Loucy (cell line): Measurements from ENCODE around the gene EVI5.

ENCODE experiments used
- H2AFZ ChIP-seq: fragments of 200-600 bp; sonication (generic); 2 replicates; pipeline ENCODE4 v1.6.0; 2016; ENCODE audit warnings: antibody characterized with exemption, mild to moderate bottlenecking, low read length, moderate library complexity
- H3F3A ChIP-seq: fragments of 200-600 bp; 2 replicates; pipeline ENCODE4 v1.6.0; 2016; ENCODE audit warnings: antibody characterized with exemption, low read depth, mild to moderate bottlenecking
- H3K27me3 ChIP-seq: fragments of 200-600 bp; sonication (generic); 2 replicates; pipeline ENCODE4 v1.6.1; 2014; ENCODE audit warnings: low read length, mild to moderate bottlenecking; ENCODE audit not compliant: insufficient read depth, poor library complexity, severe bottlenecking
- H3K36me3 ChIP-seq: fragments of 200-600 bp; sonication (generic); 2 replicates; pipeline ENCODE4 v1.6.1; 2016; ENCODE audit warnings: low read length; ENCODE audit not compliant: insufficient read depth
- H3K4me1 ChIP-seq: fragments of 200-600 bp; sonication (generic); 2 replicates; pipeline ENCODE4 v1.5.1; 2014; ENCODE audit warnings: low read length, mild to moderate bottlenecking; ENCODE audit not compliant: insufficient read depth, poor library complexity, severe bottlenecking
- H3K4me2 ChIP-seq: fragments of 200-600 bp; sonication (generic); 2 replicates; pipeline ENCODE4 v1.6.0; 2014; ENCODE audit warnings: antibody characterized with exemption, low read length, low read depth, mild to moderate bottlenecking; ENCODE audit not compliant: poor library complexity, severe bottlenecking
- H3K4me3 ChIP-seq: fragments of 200-600 bp; sonication (generic); 2 replicates; pipeline ENCODE4 v1.5.1; 2014; ENCODE audit warnings: low read length, mild to moderate bottlenecking, mixed read lengths; ENCODE audit not compliant: poor library complexity, severe bottlenecking
- H3K79me2 ChIP-seq: fragments of 200-600 bp; sonication (generic); 2 replicates; pipeline ENCODE4 v1.6.1; 2014; ENCODE audit warnings: low read length; ENCODE audit not compliant: insufficient read depth
- H3K9ac ChIP-seq: fragments of 200-600 bp; sonication (generic); 2 replicates; pipeline ENCODE4 v1.6.0; 2014; ENCODE audit warnings: mild to moderate bottlenecking, low read depth, low read length, moderate library complexity; ENCODE audit not compliant: poor library complexity, severe bottlenecking
- H3K9me2 ChIP-seq: fragments of 200-600 bp; sonication (generic); replicated peaks from 2 replicates; pipeline ENCODE4 v1.6.1; 2016; ENCODE audit warnings: low read depth, low read length, mixed read lengths
- H3K9me3 ChIP-seq: fragments of 200-600 bp; sonication (generic); 2 replicates; pipeline ENCODE4 v1.6.1; 2014; ENCODE audit warnings: mild to moderate bottlenecking, antibody characterized with exemption, low read length, low read depth; ENCODE audit not compliant: insufficient read depth
- H4K20me1 ChIP-seq: fragments of 200-600 bp; sonication (generic); 2 replicates; pipeline ENCODE4 v1.6.0; 2014; ENCODE audit warnings: antibody characterized with exemption, low read length, mild to moderate bottlenecking; ENCODE audit not compliant: insufficient read depth, poor library complexity, severe bottlenecking
- CTCF ChIP-seq: fragments of 200-600 bp; sonication (generic); conservative IDR thresholded peaks from 2 replicates; pipeline ENCODE4 v1.5.1; 2014; ENCODE audit warnings: mild to moderate bottlenecking, antibody characterized with exemption, low read length
- EZH2phosphoT487 ChIP-seq: fragments of 200-600 bp; IDR thresholded peaks from 2 replicates; pipeline ENCODE4 v1.6.1; 2018; ENCODE audit warnings: antibody characterized with exemption, mild to moderate bottlenecking, moderate library complexity, borderline replicate concordance

The EVI5 gene

DNA sequence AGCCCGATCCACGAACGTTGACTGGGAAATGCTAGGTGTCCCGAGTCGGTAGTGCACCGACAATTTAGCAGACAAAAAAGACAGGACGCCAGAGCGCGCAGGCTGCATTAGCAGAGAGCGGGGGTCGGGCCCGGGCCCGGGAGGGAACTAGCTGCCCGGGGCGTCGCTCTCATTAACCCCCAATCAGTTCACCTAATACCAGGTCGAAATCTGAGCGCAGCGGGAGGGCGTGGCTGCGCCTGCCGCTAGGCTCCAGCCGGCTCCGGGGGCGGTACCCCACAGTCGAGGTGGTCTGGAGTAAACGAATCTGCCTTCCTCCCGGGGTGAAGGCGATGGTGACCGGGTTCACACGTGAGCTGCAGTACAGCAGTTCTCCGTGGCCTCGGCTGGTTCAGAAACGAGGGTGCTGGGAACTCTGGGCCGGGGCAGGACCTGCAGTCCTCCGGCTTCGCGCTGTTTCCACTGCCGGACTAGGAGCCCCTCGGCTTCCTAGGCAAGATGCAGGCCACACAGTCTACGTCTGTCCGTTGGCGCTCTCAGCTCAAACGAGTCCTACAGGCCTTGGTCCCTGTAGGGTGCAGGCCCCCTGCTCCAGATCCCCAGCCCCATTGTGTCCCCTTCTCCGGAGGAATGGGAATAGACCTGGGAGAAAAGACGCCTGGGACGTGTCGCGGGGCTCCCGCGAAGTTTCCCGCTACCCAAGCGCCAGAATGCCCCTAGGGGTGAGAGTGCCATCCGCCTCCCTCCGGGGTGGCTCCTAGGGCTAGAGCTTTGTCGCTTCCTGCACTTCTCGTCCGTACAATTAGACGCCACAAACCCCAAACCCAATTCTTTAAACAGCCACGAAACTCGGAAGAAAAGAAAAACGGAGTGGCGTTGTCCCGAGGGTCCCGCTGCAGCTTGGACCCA, 300.2 kb downstream of the EVI5 start:
- peak overlapping the region; percentile 95 for H3K4me2 ChIP-seq
- peaks cover 8% of the 10 kb centered on the region; the same call in 1 of the 2 replicates for H3F3A ChIP-seq
- no peaks in the 10 kb centered on the region for H3K27me3 ChIP-seq
- H3K79me2 ChIP-seq, result peaks cover 36% of the 10 kb centered on the region
- peak overlapping the region; percentile 96 for H2AFZ ChIP-seq
- peaks cover 18% of the 10 kb centered on the region for H3K4me1 ChIP-seq
- H3K36me3 ChIP-seq, result peaks cover 3% of the 10 kb centered on the region; the same call in 1 of the 2 replicates
- no peaks in the 10 kb centered on the region for H4K20me1 ChIP-seq
- no peaks in the 10 kb centered on the region for H3K9me3 ChIP-seq
- TF ChIP-seq CTCF, result peak; percentile 48
- TF ChIP-seq EZH2phosphoT487, result no peak
- H3K9me2 ChIP-seq, result no peaks in the 10 kb centered on the region
- peak overlapping the region; percentile 85 for H3K9ac ChIP-seq
- H3K4me3 ChIP-seq, result peak overlapping the region; percentile 90

DNA sequence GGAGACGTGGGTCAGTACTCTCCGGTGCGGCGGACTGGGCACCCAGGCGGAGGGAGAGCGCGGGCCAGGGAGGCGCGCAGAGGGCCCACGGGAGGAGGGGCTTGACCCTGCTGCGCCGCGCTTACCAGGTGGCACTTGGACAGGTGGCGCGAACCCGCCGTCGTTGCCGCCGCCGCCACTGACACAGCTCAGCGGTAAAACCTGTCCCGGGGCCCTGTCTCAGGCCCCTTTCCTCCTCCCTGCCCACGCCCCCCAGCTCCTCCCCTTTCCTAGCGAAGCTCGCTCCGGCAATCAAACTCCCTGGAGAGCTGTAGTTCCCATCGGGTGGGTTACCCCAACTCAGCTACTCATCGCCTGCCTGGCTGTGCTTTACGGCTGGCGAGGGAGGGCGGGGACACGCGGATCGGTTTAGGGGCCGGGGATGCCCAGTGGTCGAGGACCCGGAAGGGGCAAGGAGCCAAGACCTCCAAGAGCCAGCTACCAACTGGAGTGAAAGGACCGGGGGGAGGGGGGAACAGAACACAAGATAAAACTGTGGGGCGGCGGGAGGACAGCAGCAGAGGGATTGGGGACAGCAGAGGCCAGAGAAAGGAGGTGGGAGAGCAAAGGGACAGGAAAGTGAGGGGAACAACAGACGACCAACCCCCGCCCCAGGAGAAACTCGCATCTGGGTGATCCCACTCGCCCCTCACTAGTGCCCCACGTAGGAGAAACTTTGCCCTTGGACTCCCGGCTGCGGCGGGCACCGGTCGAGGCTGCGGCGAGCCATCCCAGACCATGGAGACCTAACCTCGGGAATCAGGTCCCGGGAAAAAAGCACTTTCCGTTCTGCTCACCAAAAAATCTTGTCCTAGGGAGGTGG, 301.1 kb downstream of the EVI5 start:
- peak overlapping the region; percentile 95 for H3K4me2 ChIP-seq
- peaks cover 18% of the 10 kb centered on the region for H3K4me1 ChIP-seq
- peak overlapping the region; percentile 85 for H3K9ac ChIP-seq
- H4K20me1 ChIP-seq, result no peaks in the 10 kb centered on the region
- H3K9me2 ChIP-seq, result no peaks in the 10 kb centered on the region
- H3K79me2 ChIP-seq, result peaks cover 36% of the 10 kb centered on the region
- no peak for TF ChIP-seq EZH2phosphoT487
- H3K36me3 ChIP-seq, result peaks cover 3% of the 10 kb centered on the region; the same call in 1 of the 2 replicates
- H3F3A ChIP-seq, result peaks cover 8% of the 10 kb centered on the region; the same call in 1 of the 2 replicates
- H2AFZ ChIP-seq, result peak overlapping the region; percentile 96
- no peaks in the 10 kb centered on the region for H3K27me3 ChIP-seq
- peak overlapping the region; percentile 90 for H3K4me3 ChIP-seq
- H3K9me3 ChIP-seq, result no peaks in the 10 kb centered on the region

DNA sequence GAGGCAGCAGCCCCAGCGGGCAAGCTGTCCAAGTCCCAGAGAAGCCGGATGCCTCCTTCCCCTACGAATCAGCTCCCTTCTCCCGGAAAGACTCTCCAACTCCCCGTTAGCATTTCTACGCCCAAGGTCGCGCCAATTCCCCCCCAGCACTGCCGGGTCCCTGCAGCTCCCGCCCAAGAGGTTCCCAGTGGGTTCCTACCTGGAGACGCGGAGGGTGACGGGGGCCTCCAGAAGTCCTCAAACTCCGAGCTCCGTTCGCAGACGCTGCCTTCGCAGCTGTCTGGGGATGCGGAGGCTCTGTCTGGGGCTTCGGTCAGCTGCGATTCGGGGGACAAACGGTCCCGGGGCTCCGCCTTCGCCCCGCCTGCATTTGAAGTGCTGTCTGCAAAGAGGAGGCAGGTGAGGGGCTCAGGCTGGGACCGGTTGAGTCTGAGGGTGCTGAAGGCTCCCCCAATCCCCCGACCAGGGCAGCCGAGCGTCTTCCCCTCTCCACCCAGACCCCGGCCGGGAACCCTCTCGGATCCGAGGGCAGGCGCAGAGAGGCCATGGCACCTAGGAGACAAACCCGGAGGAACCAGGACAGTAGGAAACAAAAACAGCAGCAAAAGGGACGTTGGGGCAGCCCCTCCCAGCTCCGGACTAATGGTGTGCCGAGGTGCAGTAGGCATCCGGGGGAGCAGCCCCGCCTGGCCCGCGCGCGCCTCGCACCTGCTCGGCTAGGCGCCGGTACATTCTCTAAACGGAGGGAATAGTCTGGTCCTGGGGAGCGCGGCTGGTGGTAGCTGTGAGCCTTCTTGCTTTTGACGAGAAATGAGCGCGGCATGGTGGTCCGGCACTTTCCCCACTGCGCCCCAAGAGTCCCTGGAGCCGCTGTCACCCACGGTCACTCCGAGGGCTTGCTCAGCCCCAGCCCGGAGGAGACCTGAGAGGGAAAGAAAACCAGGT, 302.0 kb downstream of the EVI5 start:
- Histone ChIP-seq H3K4me1 (peaks cover 26% of the 10 kb centered on the region), H3F3A (peaks cover 8% of the 10 kb centered on the region; the same call in 1 of the 2 replicates), H3K27me3 (no peaks in the 10 kb centered on the region), H3K9me2 (no peaks in the 10 kb centered on the region), H2AFZ (peak overlapping the region; percentile 96), H3K9me3 (no peaks in the 10 kb centered on the region), H3K9ac (peak overlapping the region; percentile 85), H4K20me1 (no peaks in the 10 kb centered on the region), H3K79me2 (peaks cover 36% of the 10 kb centered on the region), H3K36me3 (peaks cover 3% of the 10 kb centered on the region; the same call in 1 of the 2 replicates), H3K4me3 (peak overlapping the region; percentile 90), H3K4me2 (peak overlapping the region; percentile 95)
- TF ChIP-seq EZH2phosphoT487 (no peak), CTCF (no peak)
